GM12891 (cell line): Measurements from ENCODE around the gene FGF14.

Experiments
- POLR2A ChIP-seq: IDR thresholded peaks from 2 replicates; pipeline ENCODE4 v1.6.1; 2011; ENCODE audit warnings: low read depth, low read length, control low read depth
- POLR2AphosphoS5 ChIP-seq: IDR thresholded peaks from 2 replicates; pipeline ENCODE4 v1.6.1; 2011; ENCODE audit warnings: low read depth, low read length, control low read depth
- POU2F2 ChIP-seq: IDR thresholded peaks from 2 replicates; pipeline ENCODE4 v1.6.1; 2011; ENCODE audit warnings: low read depth, mild to moderate bottlenecking, control low read depth, low read length, moderate library complexity
- TAF1 ChIP-seq: IDR thresholded peaks from 2 replicates; pipeline ENCODE4 v1.6.1; 2011; ENCODE audit warnings: low read depth, low read length, control low read depth

DNA sequence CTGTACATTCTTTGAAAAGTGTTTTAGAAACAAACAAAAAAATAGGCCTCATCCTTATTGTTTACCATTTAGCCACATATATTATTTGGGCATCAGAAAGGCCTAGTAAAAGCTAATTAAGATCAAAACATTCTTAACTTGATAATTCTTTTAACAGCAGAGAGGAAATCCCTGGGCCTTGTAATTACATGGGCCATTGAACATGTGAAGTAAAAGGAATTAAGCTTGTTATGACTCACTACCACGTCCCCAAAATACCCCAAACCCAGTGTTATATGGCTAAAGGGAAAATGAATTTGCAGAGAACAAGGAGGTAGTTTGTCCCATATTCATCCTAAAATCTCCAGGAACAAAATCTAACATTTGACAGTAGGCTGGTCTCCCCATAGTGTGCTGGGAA lies 509.6 kb downstream of the FGF14 start:
- TF ChIP-seq POLR2AphosphoS5 (no peak), POU2F2 (no peak), TAF1 (no peak), POLR2A (no peak)
